ENCODE results near the gene KPNA1. TPM values are rescaled to one million over a fixed set of nuclear protein-coding genes. Genes with fewer than 3 reads are reported as not detected.

The KPNA1 gene
- total RNA-seq, 1 experiment from 2014 or later, result 118 TPM

DNA sequence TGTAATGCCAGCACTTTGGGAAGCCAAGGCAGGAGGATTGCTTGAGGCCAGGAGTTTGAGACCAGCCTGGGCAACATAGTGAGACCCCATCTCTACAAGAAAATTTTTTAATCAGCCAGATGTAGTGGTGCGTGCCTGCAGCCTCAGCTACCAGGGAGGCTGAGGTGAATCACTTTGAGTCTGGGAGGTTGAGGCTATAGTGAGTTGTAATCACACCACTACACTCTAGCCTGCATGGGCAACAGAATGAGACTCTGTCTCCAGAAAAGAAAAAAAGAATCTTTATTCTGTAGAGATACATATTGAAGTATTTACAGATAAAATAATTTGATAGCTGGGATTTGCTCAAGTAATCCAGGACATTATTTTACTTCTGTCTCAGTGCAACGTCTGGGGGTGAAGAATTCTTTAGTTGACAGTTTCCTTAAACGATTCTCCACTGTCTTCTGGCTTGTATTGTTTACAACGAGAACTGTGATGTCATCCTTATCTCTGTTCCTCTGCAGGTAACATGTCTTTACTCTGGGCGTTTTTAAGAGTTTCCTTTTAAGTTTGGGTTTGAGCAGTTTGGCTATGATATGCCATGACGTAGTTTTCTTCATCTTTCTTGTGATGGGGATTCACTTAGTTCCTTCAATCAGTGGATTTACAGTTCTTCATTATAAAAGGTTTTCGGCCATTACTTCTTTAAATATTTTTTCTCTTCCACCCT lies 26.3 kb downstream of the KPNA1 start:
- Histone ChIP-seq H3K27ac (ENCODE audit: low read length) (no peak overlapping the region), H3K9me3 (ENCODE audit: control insufficient read depth, insufficient read depth, low read depth, low read length) (no peaks in the 10 kb centered on the region), H3K4me3 (ENCODE audit: low read depth in 2 of 2, low read length in 2 of 2) (no peak overlapping the region), H3K36me3 (ENCODE audit: control insufficient read depth, insufficient read depth, low read length) (peaks cover 2% of the 10 kb centered on the region; the same call in 1 of the 2 replicates), H3K27me3 (ENCODE audit: control insufficient read depth, insufficient read depth, low read length) (no peaks in the 10 kb centered on the region), H3K4me1 (ENCODE audit: control insufficient read depth, insufficient read depth, low read length) (peaks cover 9% of the 10 kb centered on the region; the same call in 1 of the 2 replicates)
- ATAC-seq (no peak), DNase-seq (ENCODE audit: low read depth, low spot score) (no peak)
- in situ Hi-C loops (cut with HindIII; ENCODE audit: low pct_unique_long_range_greater_than_20kb, low sequenced_read_pairs), result no loop called here
- TF ChIP-seq, protein P1, sequence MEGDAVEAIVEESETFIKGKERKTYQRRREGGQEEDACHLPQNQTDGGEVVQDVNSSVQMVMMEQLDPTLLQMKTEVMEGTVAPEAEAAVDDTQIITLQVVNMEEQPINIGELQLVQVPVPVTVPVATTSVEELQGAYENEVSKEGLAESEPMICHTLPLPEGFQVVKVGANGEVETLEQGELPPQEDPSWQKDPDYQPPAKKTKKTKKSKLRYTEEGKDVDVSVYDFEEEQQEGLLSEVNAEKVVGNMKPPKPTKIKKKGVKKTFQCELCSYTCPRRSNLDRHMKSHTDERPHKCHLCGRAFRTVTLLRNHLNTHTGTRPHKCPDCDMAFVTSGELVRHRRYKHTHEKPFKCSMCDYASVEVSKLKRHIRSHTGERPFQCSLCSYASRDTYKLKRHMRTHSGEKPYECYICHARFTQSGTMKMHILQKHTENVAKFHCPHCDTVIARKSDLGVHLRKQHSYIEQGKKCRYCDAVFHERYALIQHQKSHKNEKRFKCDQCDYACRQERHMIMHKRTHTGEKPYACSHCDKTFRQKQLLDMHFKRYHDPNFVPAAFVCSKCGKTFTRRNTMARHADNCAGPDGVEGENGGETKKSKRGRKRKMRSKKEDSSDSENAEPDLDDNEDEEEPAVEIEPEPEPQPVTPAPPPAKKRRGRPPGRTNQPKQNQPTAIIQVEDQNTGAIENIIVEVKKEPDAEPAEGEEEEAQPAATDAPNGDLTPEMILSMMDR (IDR thresholded peaks at IDR 0.05), result no peak
- TF ChIP-seq TCF7L2 (IDR thresholded peaks at IDR 0.05; ENCODE audit: low read depth, low read length), result no peak
- no peak for TF ChIP-seq SIN3A (IDR thresholded peaks at IDR 0.05; ENCODE audit: borderline replicate concordance, insufficient read depth, low read depth, low read length)
- TF ChIP-seq POLR2AphosphoS5 (IDR thresholded peaks at IDR 0.05; ENCODE audit: low read depth, low read length), result no peak
- TF ChIP-seq, protein P2, sequence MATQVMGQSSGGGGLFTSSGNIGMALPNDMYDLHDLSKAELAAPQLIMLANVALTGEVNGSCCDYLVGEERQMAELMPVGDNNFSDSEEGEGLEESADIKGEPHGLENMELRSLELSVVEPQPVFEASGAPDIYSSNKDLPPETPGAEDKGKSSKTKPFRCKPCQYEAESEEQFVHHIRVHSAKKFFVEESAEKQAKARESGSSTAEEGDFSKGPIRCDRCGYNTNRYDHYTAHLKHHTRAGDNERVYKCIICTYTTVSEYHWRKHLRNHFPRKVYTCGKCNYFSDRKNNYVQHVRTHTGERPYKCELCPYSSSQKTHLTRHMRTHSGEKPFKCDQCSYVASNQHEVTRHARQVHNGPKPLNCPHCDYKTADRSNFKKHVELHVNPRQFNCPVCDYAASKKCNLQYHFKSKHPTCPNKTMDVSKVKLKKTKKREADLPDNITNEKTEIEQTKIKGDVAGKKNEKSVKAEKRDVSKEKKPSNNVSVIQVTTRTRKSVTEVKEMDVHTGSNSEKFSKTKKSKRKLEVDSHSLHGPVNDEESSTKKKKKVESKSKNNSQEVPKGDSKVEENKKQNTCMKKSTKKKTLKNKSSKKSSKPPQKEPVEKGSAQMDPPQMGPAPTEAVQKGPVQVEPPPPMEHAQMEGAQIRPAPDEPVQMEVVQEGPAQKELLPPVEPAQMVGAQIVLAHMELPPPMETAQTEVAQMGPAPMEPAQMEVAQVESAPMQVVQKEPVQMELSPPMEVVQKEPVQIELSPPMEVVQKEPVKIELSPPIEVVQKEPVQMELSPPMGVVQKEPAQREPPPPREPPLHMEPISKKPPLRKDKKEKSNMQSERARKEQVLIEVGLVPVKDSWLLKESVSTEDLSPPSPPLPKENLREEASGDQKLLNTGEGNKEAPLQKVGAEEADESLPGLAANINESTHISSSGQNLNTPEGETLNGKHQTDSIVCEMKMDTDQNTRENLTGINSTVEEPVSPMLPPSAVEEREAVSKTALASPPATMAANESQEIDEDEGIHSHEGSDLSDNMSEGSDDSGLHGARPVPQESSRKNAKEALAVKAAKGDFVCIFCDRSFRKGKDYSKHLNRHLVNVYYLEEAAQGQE (IDR thresholded peaks at IDR 0.05; ENCODE audit: insufficient read depth in 1 of 2, low read depth in 2 of 2, low read length in 1 of 2), result no peak
- CTCF ChIA-PET, result no interaction called here
- POLR2A ChIA-PET, result no interaction called here
- intact Hi-C loops (cut with micrococcal nuclease; ENCODE audit: unreplicated experiment), result no loop called here
- TSS peak; percentile 24 for BruUV-seq (replicated peaks)

DNA sequence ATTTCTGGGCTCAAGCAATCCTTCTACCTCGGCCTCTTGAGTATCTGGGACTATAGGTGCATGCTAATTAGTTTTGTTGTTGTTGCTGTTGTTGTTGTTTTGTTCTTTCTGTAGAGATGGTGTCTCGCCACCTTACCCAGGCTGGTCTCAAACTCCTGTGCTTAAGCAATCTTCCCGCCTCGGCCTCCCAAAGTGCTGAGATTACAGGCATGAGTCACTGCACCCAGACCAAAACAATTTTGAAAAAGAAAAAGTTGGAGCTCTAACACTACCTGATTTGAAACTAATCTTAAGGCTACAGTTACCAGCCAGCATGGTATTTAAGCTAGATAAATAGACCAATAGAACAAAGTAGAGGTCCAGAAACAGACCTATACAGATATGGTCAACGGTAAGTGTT lies 29.8 kb downstream of the KPNA1 start:
- Histone ChIP-seq H3K27ac (ENCODE audit: low read length) (no peak overlapping the region), H3K9me3 (ENCODE audit: control insufficient read depth, insufficient read depth, low read depth, low read length) (no peaks in the 10 kb centered on the region), H3K36me3 (ENCODE audit: control insufficient read depth, insufficient read depth, low read length) (no peaks in the 10 kb centered on the region), H3K27me3 (ENCODE audit: control insufficient read depth, insufficient read depth, low read length) (no peaks in the 10 kb centered on the region), H3K4me1 (ENCODE audit: control insufficient read depth, insufficient read depth, low read length) (peaks cover 15% of the 10 kb centered on the region; the same call in 1 of the 2 replicates), H3K4me3 (ENCODE audit: low read depth in 2 of 2, low read length in 2 of 2) (no peak overlapping the region)
- intact Hi-C loops (cut with micrococcal nuclease; ENCODE audit: unreplicated experiment), result no loop called here
- DNase-seq (ENCODE audit: low read depth, low spot score), result no peak
- no TSS peak for BruUV-seq (replicated peaks)
- TF ChIP-seq, protein P2 (IDR thresholded peaks at IDR 0.05; ENCODE audit: insufficient read depth in 1 of 2, low read depth in 2 of 2, low read length in 1 of 2), result no peak
- TF ChIP-seq POLR2AphosphoS5 (IDR thresholded peaks at IDR 0.05; ENCODE audit: low read depth, low read length), result no peak
- TF ChIP-seq, protein P1 (IDR thresholded peaks at IDR 0.05), result no peak
- ChIA-PET POLR2A (no interaction called here), CTCF (no interaction called here)
- ATAC-seq, result no peak
- in situ Hi-C loops (cut with HindIII; ENCODE audit: low pct_unique_long_range_greater_than_20kb, low sequenced_read_pairs), result no loop called here

Measured in Panc1 (cell line).